ENCODE data around the gene RPTOR. TPM values are rescaled to one million over a fixed set of nuclear protein-coding genes. Genes with fewer than 3 reads are reported as not detected.

Gene RPTOR
- total RNA-seq, 2 experiments from 2014 or later = 48.1 to 87.8 TPM

GRCh38 chr17:80817321-80817845 is 272.7 kb downstream of the RPTOR start:
- ChIA-PET CTCF (ENCODE audit: unreplicated experiment) (no interaction called here), POLR2A (no interaction called here)

GRCh38 chr17:80817861-80818260 is 273.2 kb downstream of the RPTOR start:
- H3K9me3 ChIP-seq (ENCODE audit: low read length) = no peaks in the 10 kb centered on the region
- no peaks in the 10 kb centered on the region for H3K79me2 ChIP-seq (ENCODE audit: insufficient read depth, low read depth, low read length)
- no peaks in the 10 kb centered on the region for H3K4me1 ChIP-seq (ENCODE audit: insufficient read depth, low read length, poor library complexity, severe bottlenecking)
- H3K4me3 ChIP-seq (ENCODE audit: low read depth, low read length, poor library complexity, severe bottlenecking) = no peak overlapping the region
- ChIA-PET POLR2A (interaction anchor here (0.8 kb wide), 1 partner anchor 9 kb away, joined by 3 read pairs; no protein-coding TSS in a partner anchor), CTCF (ENCODE audit: unreplicated experiment) (no interaction called here)
- no peak for TF ChIP-seq EZH2phosphoT487 (IDR thresholded peaks at IDR 0.05; ENCODE audit: borderline replicate concordance, low read depth, low read length)
- no peak for TF ChIP-seq CTCF (conservative IDR thresholded peaks at IDR 0.05; ENCODE audit: low read length)
- no peak overlapping the region for H3K4me2 ChIP-seq (ENCODE audit: low read length)
- intact Hi-C loops (cut with micrococcal nuclease; ENCODE audit: unreplicated experiment) = no loop called here
- H2AFZ ChIP-seq (ENCODE audit: low read length) = no peak overlapping the region
- H3K27ac ChIP-seq (ENCODE audit: low read depth, low read length, poor library complexity, severe bottlenecking) = no peak overlapping the region
- H3K9me2 ChIP-seq (ENCODE audit: insufficient read depth, low read length) = no peaks in the 10 kb centered on the region
- H4K20me1 ChIP-seq (ENCODE audit: insufficient read depth, low read length) = no peaks in the 10 kb centered on the region
- BruUV-seq (replicated peaks) = no TSS peak
- H3K36me3 ChIP-seq (ENCODE audit: insufficient read depth, low read length) = peaks cover 3% of the 10 kb centered on the region; the same call in 1 of the 2 replicates
- no peak for DNase-seq (ENCODE audit: low spot score)

More at GRCh38 chr17:80817321-80817845, 272.7 kb downstream of the RPTOR start:
- DNase-seq (ENCODE audit: low spot score) = no peak
- no peaks in the 10 kb centered on the region for H3K36me3 ChIP-seq (ENCODE audit: insufficient read depth, low read length)
- no peak overlapping the region for H3K27ac ChIP-seq (ENCODE audit: low read depth, low read length, poor library complexity, severe bottlenecking)
- H3K4me1 ChIP-seq (ENCODE audit: insufficient read depth, low read length, poor library complexity, severe bottlenecking) = no peaks in the 10 kb centered on the region
- no peak overlapping the region for H3K4me3 ChIP-seq (ENCODE audit: low read depth, low read length, poor library complexity, severe bottlenecking)
- H3K79me2 ChIP-seq (ENCODE audit: insufficient read depth, low read depth, low read length) = no peaks in the 10 kb centered on the region
- H2AFZ ChIP-seq (ENCODE audit: low read length) = no peak overlapping the region
- no peaks in the 10 kb centered on the region for H3K9me2 ChIP-seq (ENCODE audit: insufficient read depth, low read length)
- intact Hi-C loops (cut with micrococcal nuclease; ENCODE audit: unreplicated experiment) = no loop called here
- no peaks in the 10 kb centered on the region for H3K9me3 ChIP-seq (ENCODE audit: low read length)
- H4K20me1 ChIP-seq (ENCODE audit: insufficient read depth, low read length) = no peaks in the 10 kb centered on the region
- BruUV-seq (replicated peaks) = no TSS peak
- H3K4me2 ChIP-seq (ENCODE audit: low read length) = no peak overlapping the region
- TF ChIP-seq CTCF (conservative IDR thresholded peaks at IDR 0.05; ENCODE audit: low read length) (no peak), EZH2phosphoT487 (IDR thresholded peaks at IDR 0.05; ENCODE audit: borderline replicate concordance, low read depth, low read length) (no peak)

GRCh38 chr17:80818871-80819270 is 274.2 kb downstream of the RPTOR start:
- ChIA-PET CTCF (ENCODE audit: unreplicated experiment) (no interaction called here), POLR2A (interaction anchor here (1.0 kb wide), 1 partner anchor 14 kb away, joined by 3 read pairs; no protein-coding TSS in a partner anchor)
- Histone ChIP-seq H3K9me2 (ENCODE audit: insufficient read depth, low read length) (no peaks in the 10 kb centered on the region), H3K9me3 (ENCODE audit: low read length) (no peaks in the 10 kb centered on the region), H3K4me2 (ENCODE audit: low read length) (no peak overlapping the region), H2AFZ (ENCODE audit: low read length) (no peak overlapping the region), H3K79me2 (ENCODE audit: insufficient read depth, low read depth, low read length) (no peaks in the 10 kb centered on the region), H3K4me1 (ENCODE audit: insufficient read depth, low read length, poor library complexity, severe bottlenecking) (no peaks in the 10 kb centered on the region), H3K27ac (ENCODE audit: low read depth, low read length, poor library complexity, severe bottlenecking) (no peak overlapping the region), H3K36me3 (ENCODE audit: insufficient read depth, low read length) (peaks cover 13% of the 10 kb centered on the region; the same call in 1 of the 2 replicates), H3K4me3 (ENCODE audit: low read depth, low read length, poor library complexity, severe bottlenecking) (no peak overlapping the region), H4K20me1 (ENCODE audit: insufficient read depth, low read length) (no peaks in the 10 kb centered on the region)
- no TSS peak for BruUV-seq (replicated peaks)
- no peak for DNase-seq (ENCODE audit: low spot score)
- no peak for TF ChIP-seq CTCF (conservative IDR thresholded peaks at IDR 0.05; ENCODE audit: low read length)
- no peak for TF ChIP-seq EZH2phosphoT487 (IDR thresholded peaks at IDR 0.05; ENCODE audit: borderline replicate concordance, low read depth, low read length)
- intact Hi-C loops (cut with micrococcal nuclease; ENCODE audit: unreplicated experiment) = no loop called here

All from OCI-LY7 (cell line).